CD14-positive monocyte (primary cell): ENCODE results near the gene MALRD1. TPM values are rescaled to one million over a fixed set of nuclear protein-coding genes. Genes with fewer than 3 reads are reported as not detected.

Experiments used
- DNase-seq, 3 donors: peaks; one replicate each; pipeline ENCODE4 v3.0.0-alpha.2; 2011 to 2022
- H2AFZ ChIP-seq: 2 replicates; pipeline ENCODE4 v1.6.0; 2012; ENCODE audit warnings: mild to moderate bottlenecking, low read depth, low read length, inconsistent platforms; ENCODE audit not compliant: insufficient read depth, poor library complexity, severe bottlenecking
- H3K27ac ChIP-seq, 2 donors: 1 replicate in 1 of 2; 2 replicates in 1 of 2; pipeline ENCODE4 v1.5.1; 2012 to 2013; ENCODE audit warnings: low read length in 2 of 2, control low read depth in 1 of 2, inconsistent platforms in 1 of 2, low read depth in 1 of 2, mild to moderate bottlenecking in 1 of 2
- H3K27me3 ChIP-seq, 2 donors: one replicate each; pipeline versions ENCODE4 v1.6.0 to v1.6.1; 2011 to 2013; ENCODE audit warnings: low read length in 2 of 2; ENCODE audit not compliant: control insufficient read depth in 2 of 2, insufficient read depth in 2 of 2
- H3K36me3 ChIP-seq, 2 donors: replicated peaks in 1 of 2; 1 replicate in 1 of 2; 2 replicates in 1 of 2; pipeline versions ENCODE4 v1.5.1 to v1.6.1; 2012 to 2013; ENCODE audit warnings: low read length in 2 of 2, control low read depth in 1 of 2, inconsistent platforms in 1 of 2, mild to moderate bottlenecking in 1 of 2; ENCODE audit not compliant: insufficient read depth in 2 of 2, control insufficient read depth in 1 of 2
- H3K4me1 ChIP-seq, 2 donors: 1 replicate in 1 of 2; 2 replicates in 1 of 2; pipeline versions ENCODE4 v1.5.1 to v1.6.1; 2012 to 2013; ENCODE audit warnings: low read length in 2 of 2, control low read depth in 1 of 2, inconsistent platforms in 1 of 2, mild to moderate bottlenecking in 1 of 2, moderate library complexity in 1 of 2; ENCODE audit not compliant: insufficient read depth in 2 of 2, control insufficient read depth in 1 of 2
- H3K4me2 ChIP-seq: replicated peaks from 2 replicates; pipeline ENCODE3; 2012; ENCODE audit warnings: low read length, moderate library complexity, mild to moderate bottlenecking; ENCODE audit not compliant: poor library complexity, severe bottlenecking; ENCODE audit errors: extremely low read depth
- H3K4me3 ChIP-seq, 3 experiments: fragments of 200-600 bp in 1 of 3; sonication (generic) in 1 of 3; replicated peaks in 1 of 3; 1 replicate in 2 of 3; 2 replicates in 1 of 3; pipeline ENCODE4 v1.5.1; 2011 to 2013; ENCODE audit warnings: low read length in 3 of 3, mild to moderate bottlenecking in 3 of 3, control low read depth in 2 of 3, low read depth in 2 of 3, inconsistent platforms in 1 of 3, moderate library complexity in 1 of 3
- H3K79me2 ChIP-seq: 2 replicates; pipeline ENCODE4 v1.6.0; 2012; ENCODE audit warnings: mild to moderate bottlenecking, control low read depth, inconsistent platforms, low read length, moderate library complexity; ENCODE audit not compliant: insufficient read depth
- H3K9ac ChIP-seq: 2 replicates; pipeline ENCODE4 v1.6.0; 2017; ENCODE audit warnings: low read length, mild to moderate bottlenecking; ENCODE audit not compliant: insufficient read depth, poor library complexity, severe bottlenecking
- H3K9me3 ChIP-seq, 2 donors: replicated peaks in 1 of 2; 1 replicate in 1 of 2; 2 replicates in 1 of 2; pipeline versions ENCODE4 v1.5.1 to v1.6.1; 2012 to 2013; ENCODE audit warnings: low read length in 2 of 2, control low read depth in 1 of 2; ENCODE audit not compliant: control insufficient read depth in 1 of 2, insufficient read depth in 1 of 2
- H4K20me1 ChIP-seq: 2 replicates; pipeline ENCODE4 v1.6.0; 2012; ENCODE audit warnings: mild to moderate bottlenecking, low read length, control low read depth, moderate library complexity; ENCODE audit not compliant: insufficient read depth
- H3K27ac Mint-ChIP-seq, 7 donors: one replicate each; pipeline ENCODE4 v1.8.0; 2020; ENCODE audit warnings: mild to moderate bottlenecking in 7 of 7, mixed read lengths in 7 of 7, moderate library complexity in 6 of 7, inconsistent platforms in 2 of 7
- H3K27me3 Mint-ChIP-seq, 3 donors: one replicate each; pipeline ENCODE4 v1.8.0; 2021 to 2022; ENCODE audit warnings: low read depth in 3 of 3, mild to moderate bottlenecking in 3 of 3, mixed read lengths in 3 of 3, moderate library complexity in 3 of 3, inconsistent platforms in 1 of 3
- H3K36me3 Mint-ChIP-seq, 2 donors: one replicate each; pipeline ENCODE4 v1.8.0; 2020; ENCODE audit warnings: mixed read lengths in 2 of 2, inconsistent platforms in 1 of 2, mild to moderate bottlenecking in 1 of 2
- H3K4me1 Mint-ChIP-seq: one replicate; pipeline ENCODE4 v1.8.0; 2020; ENCODE audit warnings: mild to moderate bottlenecking, mixed read lengths
- H3K4me3 Mint-ChIP-seq, 2 donors: one replicate each; pipeline ENCODE4 v1.8.0; 2020; ENCODE audit warnings: mild to moderate bottlenecking in 2 of 2, mixed read lengths in 2 of 2, moderate library complexity in 1 of 2
- H3K9me3 Mint-ChIP-seq, 7 donors: one replicate each; pipeline ENCODE4 v1.8.0; 2020 to 2022; ENCODE audit warnings: mixed read lengths in 7 of 7, mild to moderate bottlenecking in 6 of 7, moderate library complexity in 6 of 7, inconsistent platforms in 2 of 7
- CTCF ChIP-seq: fragments of 200-600 bp; IDR thresholded peaks from one replicate; pipeline ENCODE4 v1.8.0; 2022; ENCODE audit warnings: antibody characterized with exemption, mild to moderate bottlenecking
- WGBS: methylation state at CpG from one replicate; pipeline ENCODE4 v1.1.5; 2013; ENCODE audit warnings: missing lambda C conversion rate; ENCODE audit not compliant: insufficient coverage; 5-methylcytosine and 5-hydroxymethylcytosine counted together
- intact Hi-C, 2 donors: fragments of 100-400 bp; cut with micrococcal nuclease; formaldehyde crosslinking; loops; one replicate each; pipeline versions ENCODE4 v1.15.0 to v1.15.1; 2023
- polyA plus RNA-seq, 3 donors: library from polyadenylated mRNA; depleted of rRNA in 1 of 3; unstranded in 2 of 3; stranded (reverse) in 1 of 3; fragments of 300-500 nt in 2 of 3; fragments of >200 nt in 1 of 3; fragmentation: Illumina TruSeq in 2 of 3; gene quantifications; 1 replicate in 2 of 3; 2 replicates in 1 of 3; pipeline ENCODE4 v1.2.3, GENCODE V29; 2012 to 2021

The MALRD1 gene
- polyA plus RNA-seq, 3 donors: not detected

GRCh38 chr10:19745672-19746071 is 697.1 kb downstream of the MALRD1 start:
- Histone ChIP-seq H3K4me2 (no peak overlapping the region), H3K4me3 (no peak overlapping the region), H3K36me3 (no peaks in the 10 kb centered on the region), H3K9ac (no peak overlapping the region), H3K79me2 (no peaks in the 10 kb centered on the region), H3K9me3 (no peaks in the 10 kb centered on the region), H3K27me3 (no peaks in the 10 kb centered on the region), H3K27ac (no peak overlapping the region), H4K20me1 (no peaks in the 10 kb centered on the region), H2AFZ (no peak overlapping the region), H3K4me1 (peaks cover 0 to 5% of the 10 kb centered on the region in 2 donors)
- TF ChIP-seq CTCF: no peak
- intact Hi-C loops: no loop called here
- peaks cover 0 to 3% (median 1%) of the 10 kb centered on the region in 7 donors for H3K9me3 Mint-ChIP-seq
- H3K4me3 Mint-ChIP-seq: no peak overlapping the region
- no peaks in the 10 kb centered on the region for H3K36me3 Mint-ChIP-seq
- H3K27me3 Mint-ChIP-seq: no peaks in the 10 kb centered on the region
- H3K4me1 Mint-ChIP-seq: peaks cover 9% of the 10 kb centered on the region
- no peak for DNase-seq
- no peak overlapping the region for H3K27ac Mint-ChIP-seq
- 98% methylated on average over 4 of the region's 4 CpGs for WGBS

- peaks cover 0 to 2% (median 0%) of the 10 kb centered on the region in 7 donors for H3K9me3 Mint-ChIP-seq
- TF ChIP-seq CTCF: no peak
- H4K20me1 ChIP-seq: no peaks in the 10 kb centered on the region
- intact Hi-C loops: no loop called here
- H3K4me1 ChIP-seq: peaks cover 0 to 5% of the 10 kb centered on the region in 2 donors
- H3K4me2 ChIP-seq: no peak overlapping the region
- no peaks in the 10 kb centered on the region for H3K27me3 ChIP-seq
- peak overlapping the region in 2 of 7 donors; percentile 14 to 69 for H3K27ac Mint-ChIP-seq
- H3K4me3 Mint-ChIP-seq: no peak overlapping the region
- H3K4me3 ChIP-seq: no peak overlapping the region
- no peaks in the 10 kb centered on the region for H3K36me3 Mint-ChIP-seq
- DNase-seq: no peak
- no peaks in the 10 kb centered on the region for H3K9me3 ChIP-seq
- no peak overlapping the region for H2AFZ ChIP-seq
- no peak overlapping the region for H3K9ac ChIP-seq
- H3K79me2 ChIP-seq: no peaks in the 10 kb centered on the region
- peaks cover 9% of the 10 kb centered on the region for H3K4me1 Mint-ChIP-seq
- H3K27me3 Mint-ChIP-seq: no peaks in the 10 kb centered on the region
- H3K27ac ChIP-seq: no peak overlapping the region
- H3K36me3 ChIP-seq: no peaks in the 10 kb centered on the region
Measured at GRCh38 chr10:19749185-19749729, 700.7 kb downstream of the MALRD1 start.
